Stomach smooth muscle (tissue), 2 donors: Measurements from ENCODE around the gene VPS13D.
"Not testable (repeated sequence)": the region's sequence is repeated elsewhere in the genome, so short reads cannot be mapped to it uniquely, and the experiment has no call there.

Source experiments
- H3K27ac ChIP-seq: one replicate; pipeline ENCODE4 v1.7.0; 2013; ENCODE audit warnings: mild to moderate bottlenecking, low read length, inconsistent platforms
- H3K27me3 ChIP-seq, 2 donors: one replicate each; pipeline ENCODE4 v1.7.0; 2013; ENCODE audit warnings: low read length in 2 of 2; ENCODE audit not compliant: insufficient read depth in 2 of 2, control insufficient read depth in 1 of 2
- H3K36me3 ChIP-seq, 2 donors: one replicate each; pipeline ENCODE4 v1.7.0; 2013; ENCODE audit warnings: low read length in 2 of 2; ENCODE audit not compliant: control insufficient read depth in 2 of 2, insufficient read depth in 2 of 2
- H3K4me1 ChIP-seq: one replicate; pipeline ENCODE4 v1.7.0; 2013; ENCODE audit warnings: low read length; ENCODE audit not compliant: control insufficient read depth, insufficient read depth
- H3K4me3 ChIP-seq, 2 donors: one replicate each; pipeline ENCODE4 v1.7.0; 2013; ENCODE audit warnings: low read length in 2 of 2
- H3K9ac ChIP-seq, 2 donors: one replicate each; pipeline ENCODE4 v1.7.0; 2013; ENCODE audit warnings: low read length in 2 of 2, mild to moderate bottlenecking in 1 of 2
- H3K9me3 ChIP-seq, 2 donors: one replicate each; pipeline ENCODE4 v1.7.0; 2013; ENCODE audit warnings: low read length in 2 of 2; ENCODE audit not compliant: control insufficient read depth in 2 of 2
- donor health status: healthy.
- donor health status: Pancreatic carcinoma.

The VPS13D gene

GRCh38 chr1:12384836-12385456 lies 155.1 kb downstream of the VPS13D start:
- no peaks in the 10 kb centered on the region for H3K27me3 ChIP-seq
- H3K4me3 ChIP-seq = no peak overlapping the region
- H3K4me1 ChIP-seq = peaks cover 8% of the 10 kb centered on the region
- H3K9ac ChIP-seq = no peak overlapping the region
- peaks cover 23 to 39% of the 10 kb centered on the region in 2 donors for H3K36me3 ChIP-seq
- no peak overlapping the region for H3K27ac ChIP-seq
- no peaks in the 10 kb centered on the region for H3K9me3 ChIP-seq

DNA sequence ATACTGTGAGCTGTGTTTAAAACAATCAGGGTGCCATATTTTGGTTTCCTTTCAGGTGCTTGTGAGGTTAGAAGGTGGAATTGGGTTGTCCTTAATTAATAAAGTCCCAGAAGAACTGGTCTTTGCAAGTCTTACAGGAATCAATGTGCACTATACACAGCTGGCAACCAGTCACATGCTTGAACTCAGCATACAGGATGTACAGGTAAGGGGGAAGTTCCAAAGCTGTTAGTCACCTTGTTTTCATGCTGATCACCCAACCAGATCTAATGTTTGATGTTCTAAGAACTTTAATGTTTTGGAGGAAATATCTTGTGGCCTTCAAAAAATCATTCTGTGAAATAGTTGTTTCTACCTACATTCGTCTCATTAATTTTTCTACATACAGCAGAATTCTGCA lies 156.3 kb downstream of the VPS13D start:
- H3K4me3 ChIP-seq = no peak overlapping the region
- H3K36me3 ChIP-seq = peaks cover 29 to 43% of the 10 kb centered on the region in 2 donors
- no peak overlapping the region for H3K27ac ChIP-seq
- no peaks in the 10 kb centered on the region for H3K27me3 ChIP-seq
- H3K4me1 ChIP-seq = no peaks in the 10 kb centered on the region
- no peaks in the 10 kb centered on the region for H3K9me3 ChIP-seq
- no peak overlapping the region for H3K9ac ChIP-seq

- Histone ChIP-seq H3K27me3 (no peaks in the 10 kb centered on the region), H3K4me3 (no peak overlapping the region), H3K36me3 (peaks cover 29 to 43% of the 10 kb centered on the region in 2 donors), H3K4me1 (no peaks in the 10 kb centered on the region), H3K27ac (no peak overlapping the region), H3K9ac (no peak overlapping the region), H3K9me3 (no peaks in the 10 kb centered on the region)
Observed at GRCh38 chr1:12387641-12388040, 157.8 kb downstream of the VPS13D start.

- H3K9ac ChIP-seq, H3K27ac ChIP-seq, H3K27me3 ChIP-seq, H3K4me1 ChIP-seq, H3K9me3 ChIP-seq, H3K4me3 ChIP-seq: not testable (repeated sequence)
- peaks cover 24 to 28% of the 10 kb centered on the region in 2 donors for H3K36me3 ChIP-seq
Observed at GRCh38 chr1:12390296-12390695, 160.5 kb downstream of the VPS13D start.

DNA sequence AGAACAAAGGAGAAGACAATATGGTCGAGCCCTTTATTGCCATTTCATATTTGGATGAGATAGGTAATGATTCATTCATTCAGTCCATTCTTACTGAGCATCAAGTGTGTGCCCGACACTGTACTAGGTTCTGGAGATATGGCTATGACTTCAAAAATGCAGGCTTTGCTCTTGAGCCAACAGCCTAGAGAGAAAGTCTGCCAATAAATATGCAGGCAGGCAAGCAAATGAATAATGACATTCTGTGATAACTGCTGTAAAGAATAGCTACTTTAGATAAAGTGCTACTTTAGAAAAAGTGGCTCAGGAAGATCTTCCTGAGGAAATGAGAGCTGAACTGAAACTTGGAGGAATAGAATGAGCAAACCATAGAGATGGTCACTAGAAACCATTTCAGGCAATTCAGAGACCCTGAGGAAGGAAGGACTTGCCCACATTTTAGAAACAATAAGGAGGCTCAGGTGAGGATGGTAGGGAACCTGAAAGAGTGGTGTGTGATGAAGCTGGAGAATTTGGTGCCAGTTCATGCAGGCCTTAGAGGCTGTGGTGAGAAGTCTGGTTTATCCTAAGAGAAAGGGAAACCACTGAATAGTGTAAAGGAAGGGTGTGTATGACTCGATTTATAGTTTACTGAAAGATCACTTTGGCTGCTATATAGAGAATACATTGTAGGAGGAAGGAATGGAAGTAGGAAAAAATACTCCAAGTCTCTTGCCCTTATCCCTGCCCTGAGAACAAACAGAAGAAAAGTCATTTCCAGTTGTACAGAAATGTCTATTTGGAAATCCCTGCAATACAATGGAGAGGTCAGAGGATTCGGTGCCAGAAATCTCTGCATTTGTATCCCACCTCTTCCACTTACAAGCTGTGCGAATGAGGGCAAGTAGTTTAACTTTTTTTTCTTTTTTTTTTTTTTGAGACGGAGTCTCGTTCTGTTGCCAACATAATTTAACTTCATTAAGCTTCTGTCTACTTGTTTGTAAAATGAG lies 167.9 kb downstream of the VPS13D start:
- H3K27me3 ChIP-seq = no peaks in the 10 kb centered on the region
- no peaks in the 10 kb centered on the region for H3K9me3 ChIP-seq
- H3K4me1 ChIP-seq = peaks cover 11% of the 10 kb centered on the region
- no peak overlapping the region for H3K4me3 ChIP-seq
- H3K36me3 ChIP-seq = peaks cover 7 to 14% of the 10 kb centered on the region in 2 donors
- no peak overlapping the region for H3K9ac ChIP-seq
- H3K27ac ChIP-seq = no peak overlapping the region

GRCh38 chr1:12398479-12398878 lies 168.6 kb downstream of the VPS13D start:
- H3K9ac ChIP-seq = no peak overlapping the region
- peaks cover 7 to 19% of the 10 kb centered on the region in 2 donors for H3K36me3 ChIP-seq
- no peak overlapping the region for H3K4me3 ChIP-seq
- H3K27ac ChIP-seq = no peak overlapping the region
- H3K9me3 ChIP-seq = no peaks in the 10 kb centered on the region
- H3K4me1 ChIP-seq = peaks cover 11% of the 10 kb centered on the region
- no peaks in the 10 kb centered on the region for H3K27me3 ChIP-seq

DNA sequence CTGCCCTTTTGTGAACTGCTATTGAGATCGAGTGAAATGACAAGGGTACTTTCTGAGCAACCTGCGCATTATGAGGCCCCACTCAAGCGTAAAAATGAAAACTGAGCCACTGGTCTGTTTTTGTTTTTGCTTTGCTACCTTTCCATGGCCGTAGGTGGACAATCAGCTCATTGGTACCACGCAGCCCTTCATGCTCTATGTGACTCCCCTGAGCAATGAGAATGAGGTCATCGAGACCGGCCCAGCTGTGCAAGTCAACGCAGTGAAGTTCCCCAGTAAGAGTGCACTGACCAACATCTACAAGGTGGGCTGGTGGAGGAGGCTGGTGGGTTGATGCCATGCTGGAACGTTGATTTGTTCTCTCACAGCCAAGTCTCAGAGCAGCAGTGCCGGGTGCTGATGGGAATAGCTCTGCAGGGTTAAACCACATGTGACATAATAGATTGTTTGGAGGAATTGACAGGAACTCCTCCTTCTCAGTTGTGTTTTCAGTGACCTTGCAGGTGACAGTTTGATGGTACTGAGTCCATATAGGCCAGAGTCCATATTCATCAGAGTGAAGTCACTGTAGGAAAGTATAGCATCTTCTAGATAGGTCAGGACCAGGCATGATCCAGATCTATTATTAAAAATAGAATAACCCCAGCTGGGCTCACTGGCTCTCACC lies 170.3 kb downstream of the VPS13D start:
- no peak overlapping the region for H3K9ac ChIP-seq
- no peak overlapping the region for H3K4me3 ChIP-seq
- no peaks in the 10 kb centered on the region for H3K27me3 ChIP-seq
- H3K9me3 ChIP-seq = no peaks in the 10 kb centered on the region
- H3K36me3 ChIP-seq = peaks cover 15 to 31% of the 10 kb centered on the region in 2 donors
- no peak overlapping the region for H3K27ac ChIP-seq
- H3K4me1 ChIP-seq = peaks cover 12% of the 10 kb centered on the region

DNA sequence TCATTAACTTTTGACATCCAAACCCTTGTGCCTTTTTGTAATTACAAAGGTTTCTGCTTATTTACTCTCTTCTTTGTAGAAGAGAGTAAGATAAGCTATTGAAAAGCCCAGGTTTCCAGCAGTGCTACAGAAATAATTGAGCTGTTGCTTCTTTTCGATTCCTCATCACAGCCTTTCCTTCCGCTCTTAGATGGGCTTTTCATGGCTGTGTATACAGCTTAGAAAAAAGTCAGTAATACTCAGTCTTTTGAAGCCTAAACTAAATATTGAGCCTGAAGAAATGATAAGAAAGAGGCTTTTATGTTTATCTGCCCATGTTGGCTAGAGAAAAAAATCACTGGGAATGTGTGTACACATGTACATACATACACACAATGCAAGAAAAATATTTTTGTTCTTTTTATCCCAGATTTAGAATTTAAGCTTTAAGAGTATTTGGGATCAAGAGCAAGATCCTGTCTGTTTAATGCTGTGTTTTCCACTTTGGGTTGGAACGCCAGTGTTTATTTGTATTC lies 172.4 kb downstream of the VPS13D start:
- Histone ChIP-seq H3K27me3 (no peaks in the 10 kb centered on the region), H3K4me1 (peaks cover 26% of the 10 kb centered on the region), H3K36me3 (peaks cover 15 to 32% of the 10 kb centered on the region in 2 donors), H3K27ac (no peak overlapping the region), H3K4me3 (no peak overlapping the region), H3K9me3 (no peaks in the 10 kb centered on the region), H3K9ac (no peak overlapping the region)

GRCh38 chr1:12402842-12403241 lies 173.0 kb downstream of the VPS13D start:
- no peaks in the 10 kb centered on the region for H3K9me3 ChIP-seq
- no peak overlapping the region for H3K27ac ChIP-seq
- H3K36me3 ChIP-seq = peaks cover 15 to 32% of the 10 kb centered on the region in 2 donors
- peaks cover 30% of the 10 kb centered on the region for H3K4me1 ChIP-seq
- no peak overlapping the region for H3K9ac ChIP-seq
- H3K4me3 ChIP-seq = no peak overlapping the region
- H3K27me3 ChIP-seq = no peaks in the 10 kb centered on the region

DNA sequence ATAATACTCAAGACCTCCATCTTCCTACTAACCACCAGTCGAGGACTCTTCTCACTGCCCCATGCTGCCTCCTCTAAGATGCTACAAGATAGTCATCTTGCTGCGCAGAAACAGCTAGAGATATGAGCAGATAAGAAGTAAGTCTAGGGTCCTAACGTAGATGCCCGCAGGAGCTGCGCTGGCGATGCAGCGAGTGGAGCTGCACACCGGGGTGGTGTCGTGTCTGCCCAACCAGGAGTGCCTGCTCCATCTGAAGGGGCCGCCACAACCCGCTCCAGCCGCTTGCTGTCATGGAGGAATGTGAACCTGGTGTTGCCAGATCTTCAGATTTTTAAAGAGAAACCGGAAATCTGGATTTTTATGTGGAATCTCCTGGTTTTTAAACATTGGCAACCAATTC lies 175.1 kb downstream of the VPS13D start:
- no peak overlapping the region for H3K27ac ChIP-seq

More for the DNA sequence above, 175.1 kb downstream of the VPS13D start:
- peaks cover 14 to 32% of the 10 kb centered on the region in 2 donors for H3K36me3 ChIP-seq
- no peaks in the 10 kb centered on the region for H3K27me3 ChIP-seq
- no peak overlapping the region for H3K9ac ChIP-seq
- peaks cover 38% of the 10 kb centered on the region for H3K4me1 ChIP-seq
- no peak overlapping the region for H3K4me3 ChIP-seq
- H3K9me3 ChIP-seq = no peaks in the 10 kb centered on the region
